ENCODE measurements around the gene RNF11.
"Not testable (repeated sequence)": the region's sequence is repeated elsewhere in the genome, so short reads cannot be mapped to it uniquely, and the experiment has no call there.

The RNF11 gene, protein sequence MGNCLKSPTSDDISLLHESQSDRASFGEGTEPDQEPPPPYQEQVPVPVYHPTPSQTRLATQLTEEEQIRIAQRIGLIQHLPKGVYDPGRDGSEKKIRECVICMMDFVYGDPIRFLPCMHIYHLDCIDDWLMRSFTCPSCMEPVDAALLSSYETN

DNA sequence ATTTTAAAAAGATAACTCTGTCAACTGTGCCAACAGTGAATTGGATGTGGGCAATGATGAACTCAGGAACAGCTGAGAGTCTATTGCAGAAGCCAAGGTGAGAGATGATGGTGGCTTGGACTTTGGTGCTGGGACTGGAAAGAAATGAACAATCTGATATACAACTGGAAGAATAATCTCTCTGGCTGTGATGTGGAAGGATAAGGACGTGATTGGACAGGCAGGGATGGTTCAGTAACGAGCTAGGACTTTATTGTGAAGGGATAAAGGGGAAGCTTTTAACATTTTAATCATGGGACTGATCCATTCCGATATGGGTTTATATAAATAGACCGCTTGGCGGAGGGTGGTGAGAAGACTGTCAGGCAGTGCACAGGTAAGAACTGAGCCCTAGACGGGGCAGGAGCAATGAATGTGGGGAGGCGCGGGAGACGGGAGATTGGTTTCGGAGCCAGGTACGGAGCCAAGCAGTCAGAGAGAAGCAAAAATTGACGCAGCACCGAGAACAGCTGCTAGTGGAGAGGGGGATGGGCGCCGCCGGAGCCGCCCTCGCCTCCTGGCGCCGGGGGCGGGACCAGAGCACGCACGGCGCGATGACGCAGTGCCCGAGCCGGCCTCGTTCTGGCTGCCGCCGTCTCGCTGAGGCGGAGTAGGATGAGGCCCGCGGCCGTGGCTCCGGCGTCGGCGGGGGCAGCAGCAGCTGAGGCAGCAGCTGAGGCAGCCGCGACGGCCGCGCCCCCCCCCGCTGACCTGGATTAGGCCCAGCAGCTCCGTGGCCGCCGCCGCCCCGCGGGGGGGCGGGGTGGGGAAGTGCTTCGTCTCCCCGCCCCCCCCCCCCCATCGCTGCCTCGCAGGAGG is at the start of gene RNF11:
TSS of gene RNF11 (plus strand) at position 601 of the 858 bp plus-strand sequence. CDS start 484 bp downstream, outside the sequence.
- DNase-seq (ENCODE audit: low spot score) = peak; percentile 73

DNA sequence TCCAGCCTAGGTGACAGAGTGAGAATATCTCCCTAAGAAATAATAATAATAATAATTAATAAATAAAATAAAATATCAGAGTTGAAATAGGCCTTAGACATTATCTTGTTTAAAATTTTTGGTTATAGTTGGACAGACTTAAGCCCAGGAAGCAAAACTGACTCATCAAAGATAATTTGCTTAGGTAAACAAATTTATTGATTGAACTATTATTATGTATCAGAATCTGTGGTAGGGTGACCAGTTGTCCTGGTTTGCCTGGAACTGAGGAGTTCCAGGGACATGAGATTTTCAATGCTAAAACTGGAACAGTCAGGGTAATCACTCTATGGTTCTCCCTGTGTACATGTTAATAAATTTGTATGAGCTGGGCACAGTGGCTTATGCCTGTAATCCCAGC is 47.8 kb upstream of the RNF11 start:
- no peak for DNase-seq (ENCODE audit: low spot score)

DNA sequence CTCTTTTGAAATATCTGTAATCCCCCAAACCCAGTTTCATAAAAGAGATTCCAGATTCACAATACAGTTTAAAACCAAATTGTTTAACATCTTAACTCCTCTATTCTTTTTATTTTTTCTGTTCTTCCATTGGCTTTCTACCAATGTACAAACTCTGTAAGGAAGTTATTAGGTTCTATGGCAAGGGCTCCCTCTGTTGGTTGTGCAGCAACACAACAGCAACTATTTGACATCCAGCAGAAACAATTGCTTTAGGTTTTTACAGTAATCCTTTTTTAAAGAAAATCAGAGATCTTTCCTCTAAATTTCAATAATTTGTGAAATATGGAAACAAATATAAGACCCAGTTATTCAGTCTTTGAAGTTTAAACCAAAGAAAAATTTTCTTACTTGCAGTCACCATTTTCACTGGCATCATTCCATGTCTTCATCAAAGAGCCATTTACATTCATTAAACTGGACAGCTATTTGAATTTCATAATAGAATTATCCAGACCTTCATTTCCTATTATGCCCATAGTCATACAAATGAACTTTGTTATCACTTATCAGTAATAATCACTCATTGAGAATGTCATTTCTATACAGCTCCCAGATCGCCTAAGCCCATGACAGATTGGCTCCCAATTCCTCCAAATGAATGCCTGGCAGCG is 46.5 kb upstream of the RNF11 start:
- DNase-seq (ENCODE audit: low spot score) = peak; percentile 42

DNA sequence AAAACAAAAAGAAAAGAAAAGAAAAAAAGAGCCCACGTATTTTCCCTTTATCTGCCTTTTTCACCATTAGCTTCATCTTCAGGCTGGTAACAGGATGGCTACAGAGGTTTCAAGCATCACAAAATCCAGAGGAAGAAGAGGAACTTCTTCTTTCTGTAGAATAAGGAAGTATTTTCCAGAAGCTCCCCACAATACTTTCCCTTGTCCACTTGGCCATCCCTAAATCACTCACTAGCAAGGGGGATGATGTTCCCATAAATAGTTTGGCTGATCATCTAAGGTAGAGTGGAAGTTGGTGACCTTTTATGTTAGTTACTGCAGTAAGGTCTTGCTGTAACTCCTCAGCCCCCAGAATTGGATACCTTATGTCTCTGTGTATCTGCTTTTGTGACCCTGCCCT is 45.1 kb upstream of the RNF11 start:
- no peak for DNase-seq (ENCODE audit: low spot score)

DNA sequence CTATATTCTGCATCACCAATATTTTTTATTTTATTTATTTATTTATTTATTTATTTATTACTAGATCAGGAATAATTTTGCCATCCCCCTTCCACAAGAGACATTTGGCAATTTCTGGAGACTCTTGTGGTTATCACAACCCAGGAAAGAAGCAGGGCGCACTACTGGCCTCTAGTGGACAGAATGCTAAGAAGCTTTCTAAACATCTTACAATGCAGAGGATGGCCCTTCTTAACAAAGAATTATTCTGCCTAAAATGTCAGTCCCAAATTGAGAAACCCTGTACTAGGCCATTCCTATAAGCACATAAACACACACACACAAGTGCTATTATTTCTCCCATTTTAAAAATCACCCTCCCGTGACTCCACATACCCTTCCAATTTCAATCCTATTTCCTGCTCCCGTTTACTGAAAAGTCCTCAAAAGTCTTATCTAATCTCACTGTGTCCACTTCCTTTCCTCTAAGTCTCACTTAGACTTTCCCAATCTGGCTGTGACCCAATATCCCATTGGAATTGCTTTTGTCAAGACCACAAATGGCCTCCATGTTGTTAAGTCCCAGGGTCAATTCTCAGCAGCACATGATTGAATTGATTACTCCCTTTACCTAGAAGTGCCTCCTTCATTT is 43.7 kb upstream of the RNF11 start:
- peak; percentile 13 for DNase-seq (ENCODE audit: low spot score)

DNA sequence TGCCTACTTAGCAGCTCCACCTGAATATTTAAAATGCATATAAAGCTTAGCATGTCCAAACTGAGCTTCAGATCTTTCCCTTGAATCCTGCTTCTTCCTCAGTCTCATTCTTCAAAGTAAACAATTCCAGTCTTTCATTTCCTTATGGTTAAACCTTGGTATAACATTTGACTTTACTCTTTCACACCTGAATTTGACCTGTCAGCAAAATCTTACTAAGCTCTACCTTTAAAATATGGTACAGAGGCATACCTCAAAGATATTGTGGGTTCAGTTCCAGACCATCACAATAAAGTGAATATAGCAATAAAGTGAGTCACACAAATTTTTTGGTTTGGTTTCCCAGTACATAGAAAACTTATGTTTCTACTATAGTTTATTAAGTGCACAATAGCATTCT is 42.5 kb upstream of the RNF11 start:
- no peak for DNase-seq (ENCODE audit: low spot score)

DNA sequence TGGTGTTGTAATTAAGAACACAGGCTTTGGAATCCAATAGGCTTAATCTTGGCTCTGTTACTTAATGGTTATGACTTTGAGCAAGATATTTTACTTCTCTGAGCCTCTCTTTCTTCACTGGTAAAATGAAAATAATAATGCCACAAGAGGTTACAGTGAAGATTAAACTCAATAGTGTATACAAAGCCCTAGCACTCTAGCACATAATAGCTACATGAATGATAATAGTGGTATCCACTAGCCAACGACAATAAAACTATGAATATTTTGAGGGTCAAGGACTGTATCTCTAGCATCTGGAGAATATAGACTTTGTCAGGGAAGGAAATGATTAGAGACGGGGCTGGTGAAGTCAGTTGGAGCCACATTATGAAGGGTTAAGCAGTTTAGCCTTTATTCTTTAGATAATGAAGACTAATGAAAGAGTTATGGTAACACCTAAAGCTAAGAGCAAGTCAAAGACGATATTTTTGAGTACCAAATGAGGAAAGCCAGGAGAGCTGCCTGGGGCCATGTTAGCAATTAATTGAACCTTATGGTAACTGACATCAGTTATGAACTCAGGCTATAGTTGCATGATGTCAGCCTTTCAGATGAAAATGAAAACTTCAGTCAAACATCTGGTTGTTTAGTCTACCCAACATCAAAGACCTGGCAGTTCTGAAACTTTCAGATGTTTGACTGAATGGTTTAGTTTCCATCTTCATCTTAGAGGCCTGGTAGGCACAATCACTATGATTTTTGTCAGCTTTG is 32.8 kb upstream of the RNF11 start:
- DNase-seq (ENCODE audit: low spot score) = no peak

DNA sequence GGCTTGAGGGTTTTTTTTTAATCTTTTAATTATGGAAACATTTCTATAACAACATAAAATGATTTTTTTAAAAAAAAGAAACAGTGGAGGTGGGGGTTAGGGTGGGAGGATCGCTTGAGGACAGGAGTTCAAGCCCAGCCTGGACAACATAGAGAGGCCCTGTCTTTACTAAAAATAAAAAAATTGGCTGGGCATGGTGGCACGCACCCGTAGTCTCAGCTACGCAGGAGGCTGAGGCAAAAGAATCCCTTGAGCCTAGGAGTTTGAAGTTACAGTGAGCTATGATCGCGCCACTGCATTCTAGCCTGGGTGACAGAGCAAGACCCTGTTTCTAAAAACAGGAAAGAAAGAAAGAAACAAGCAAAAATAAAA is 32.2 kb upstream of the RNF11 start:
- DNase-seq (ENCODE audit: low spot score) = no peak

DNA sequence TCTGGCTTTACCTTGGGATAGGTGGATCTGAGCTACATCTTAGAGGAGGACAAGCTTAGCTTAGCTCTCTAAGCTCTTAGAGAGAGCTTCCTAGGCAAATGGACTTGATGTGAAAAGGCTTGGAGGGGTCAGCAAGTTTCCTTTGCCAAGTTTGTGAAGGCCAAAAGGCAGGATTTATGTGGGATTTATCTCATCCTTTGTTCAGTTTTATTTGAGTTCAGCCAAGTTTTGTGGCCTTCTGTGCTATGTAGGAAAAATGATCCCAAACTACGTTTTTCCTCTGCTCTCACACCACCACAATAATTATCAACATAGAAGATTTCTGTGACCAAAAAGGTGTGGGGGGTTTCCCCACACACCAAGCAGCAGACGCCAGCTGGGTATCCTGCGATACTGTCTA is 26.0 kb upstream of the RNF11 start:
- no peak for DNase-seq (ENCODE audit: low spot score)

DNA sequence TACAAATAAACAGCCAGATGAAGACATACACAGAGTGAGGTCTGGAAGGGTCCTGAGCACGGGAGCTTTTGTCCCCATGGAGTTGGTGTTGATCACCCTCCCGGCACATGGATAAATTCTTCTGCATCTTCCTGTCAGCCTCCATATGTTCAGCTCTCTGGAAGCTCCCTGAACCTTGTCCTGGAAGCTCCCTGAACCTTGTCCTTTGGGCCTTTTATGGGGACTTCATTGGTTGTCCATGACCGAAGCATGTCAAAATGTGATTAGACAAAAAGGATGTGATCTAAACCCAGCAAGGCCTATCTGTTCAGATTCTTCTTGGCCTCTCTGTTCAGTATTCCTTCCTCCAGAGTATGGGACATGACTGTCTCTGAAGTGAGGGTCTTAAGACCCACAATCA is 25.4 kb upstream of the RNF11 start:
- no peak for DNase-seq (ENCODE audit: low spot score)

DNA sequence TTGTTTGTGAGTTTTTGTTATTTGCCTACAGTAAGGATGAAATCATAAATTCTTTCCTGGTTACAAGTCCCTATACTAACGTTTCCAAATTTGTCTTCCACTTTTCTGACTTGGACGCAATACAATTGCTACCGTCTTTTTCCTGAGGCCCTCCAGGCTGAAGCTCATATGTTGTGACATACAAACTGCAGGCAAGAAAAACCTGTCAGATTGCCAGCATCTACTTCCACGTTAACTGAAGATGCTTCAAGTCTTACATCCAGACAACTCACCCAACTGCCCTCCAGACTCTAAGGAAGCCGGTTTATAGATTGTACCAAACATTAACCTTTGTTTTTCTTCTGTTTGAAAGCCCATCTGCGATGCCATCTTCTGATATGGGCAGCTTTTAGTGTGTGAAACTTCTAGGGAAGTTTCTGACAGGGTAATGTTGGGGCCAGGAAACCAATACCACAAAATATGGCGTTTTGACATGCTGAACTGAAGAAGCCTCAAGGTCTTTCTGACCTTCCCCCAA is 21.4 kb upstream of the RNF11 start:
- no peak for DNase-seq (ENCODE audit: low spot score)

DNA sequence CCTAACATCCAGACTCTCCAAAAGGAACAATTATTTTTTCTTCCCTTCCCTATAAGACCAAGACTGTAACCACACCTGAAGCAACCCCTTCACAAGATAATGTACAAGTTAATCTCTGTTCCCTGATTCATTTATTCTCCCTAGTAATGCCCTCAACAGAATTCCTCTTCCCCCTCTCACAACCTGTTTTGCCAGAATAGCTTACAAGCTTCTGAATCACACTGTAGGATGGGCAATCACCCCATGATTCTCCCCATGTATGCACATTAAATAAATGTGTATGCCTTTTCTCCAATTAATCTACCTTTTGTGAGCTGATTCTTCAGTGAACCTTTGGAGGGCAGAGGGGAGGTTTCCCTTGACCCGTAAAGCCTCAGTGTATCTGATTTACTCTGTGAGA is 20.9 kb upstream of the RNF11 start:
- DNase-seq (ENCODE audit: low spot score) = no peak

DNA sequence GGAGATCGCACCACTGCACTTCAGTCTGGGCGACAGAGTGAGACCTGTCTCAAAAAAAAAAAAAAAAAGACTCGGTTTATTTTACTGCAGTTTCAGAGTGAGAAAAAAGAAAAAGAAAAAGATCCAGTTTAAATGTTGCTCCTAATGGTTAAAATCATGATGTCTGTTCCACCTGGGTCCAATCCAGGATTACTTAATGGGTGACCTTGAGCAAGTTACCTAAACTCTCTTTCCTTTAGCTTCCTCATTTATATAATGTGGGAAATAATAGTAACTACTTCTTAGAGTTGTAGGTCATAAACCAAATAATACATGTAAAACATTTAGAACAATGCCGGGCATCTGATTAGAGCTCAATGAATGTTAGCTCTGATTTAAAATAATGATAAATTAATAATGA is 19.4 kb upstream of the RNF11 start:
- no peak for DNase-seq (ENCODE audit: low spot score)

DNA sequence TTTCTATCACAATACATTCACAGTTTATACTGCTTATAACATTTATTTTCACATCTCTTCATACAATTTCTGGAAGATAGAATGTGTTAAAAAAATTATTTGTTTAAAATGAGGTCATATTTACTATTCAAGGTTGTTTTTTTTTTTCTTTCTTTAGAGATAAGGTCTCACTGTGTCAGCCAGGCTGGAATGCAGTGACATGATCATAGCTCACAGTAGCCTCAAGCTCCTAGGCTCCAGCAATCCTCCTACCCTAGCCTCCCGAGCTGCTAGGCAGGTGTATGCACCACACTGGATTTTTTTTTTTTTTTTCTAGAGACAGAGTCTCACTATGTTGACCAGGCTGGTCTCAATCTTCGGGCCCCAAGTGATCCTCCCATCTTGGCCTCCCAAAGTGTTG is 19.0 kb upstream of the RNF11 start:
- DNase-seq (ENCODE audit: low spot score) = no peak

DNA sequence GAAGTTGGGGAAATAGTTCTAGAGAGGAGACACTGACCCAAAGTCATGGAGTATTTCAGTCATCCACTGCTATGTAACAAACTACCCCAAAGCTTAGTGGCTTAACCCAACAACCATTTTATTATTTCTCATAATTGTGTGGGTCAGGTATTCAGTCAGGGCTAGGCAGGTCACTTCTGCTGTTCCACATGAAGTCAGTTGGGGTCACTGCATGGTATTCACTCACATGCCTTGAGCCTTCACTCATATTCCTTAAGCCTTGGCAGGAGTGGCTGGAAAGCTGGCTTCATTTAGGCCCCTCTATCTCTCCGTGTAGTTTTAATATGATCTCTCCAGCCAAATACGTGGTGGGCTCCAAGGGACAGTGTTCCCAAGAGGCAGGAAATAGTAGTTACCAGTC is 17.5 kb upstream of the RNF11 start:
- no peak for DNase-seq (ENCODE audit: low spot score)

DNA sequence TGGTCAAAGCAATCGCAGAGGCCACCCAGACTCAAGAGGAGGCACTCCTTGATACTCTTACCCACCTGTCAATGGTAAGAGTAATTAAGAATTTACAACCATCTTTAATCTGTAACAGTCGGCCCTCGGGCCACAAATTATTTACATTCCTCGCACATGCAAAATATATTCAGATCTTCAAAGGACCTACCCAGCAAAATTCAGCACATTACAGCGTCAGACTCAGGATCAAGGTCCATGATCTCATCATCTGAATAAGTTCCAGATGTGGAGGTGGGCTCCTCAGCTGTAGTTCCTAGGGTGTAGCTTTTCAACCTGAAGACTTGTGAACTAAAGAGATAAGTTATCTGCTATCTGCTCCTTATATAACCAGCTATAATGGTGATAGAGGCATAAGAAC is 17.1 kb upstream of the RNF11 start:
- no peak for DNase-seq (ENCODE audit: low spot score)

DNA sequence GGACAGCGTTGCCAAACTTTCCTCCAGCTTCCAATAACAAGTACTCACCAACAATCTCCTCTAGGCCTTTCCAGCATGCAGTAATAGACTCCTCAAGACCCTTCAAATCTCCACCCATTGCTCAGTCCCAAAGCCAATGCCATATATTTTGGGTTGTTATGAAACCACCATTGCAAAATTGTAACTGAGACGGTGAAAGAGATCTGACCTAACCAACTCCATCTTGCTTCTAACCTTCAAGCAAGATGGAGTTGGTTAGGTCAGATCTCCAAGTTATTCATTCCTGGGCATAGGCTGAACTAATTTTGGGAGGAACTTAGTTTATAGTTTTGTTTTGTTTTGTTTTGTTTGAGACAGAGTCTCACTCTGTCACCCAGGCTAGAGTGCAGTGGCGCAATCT is 14.5 kb upstream of the RNF11 start:
- DNase-seq (ENCODE audit: low spot score) = not testable (repeated sequence)

DNA sequence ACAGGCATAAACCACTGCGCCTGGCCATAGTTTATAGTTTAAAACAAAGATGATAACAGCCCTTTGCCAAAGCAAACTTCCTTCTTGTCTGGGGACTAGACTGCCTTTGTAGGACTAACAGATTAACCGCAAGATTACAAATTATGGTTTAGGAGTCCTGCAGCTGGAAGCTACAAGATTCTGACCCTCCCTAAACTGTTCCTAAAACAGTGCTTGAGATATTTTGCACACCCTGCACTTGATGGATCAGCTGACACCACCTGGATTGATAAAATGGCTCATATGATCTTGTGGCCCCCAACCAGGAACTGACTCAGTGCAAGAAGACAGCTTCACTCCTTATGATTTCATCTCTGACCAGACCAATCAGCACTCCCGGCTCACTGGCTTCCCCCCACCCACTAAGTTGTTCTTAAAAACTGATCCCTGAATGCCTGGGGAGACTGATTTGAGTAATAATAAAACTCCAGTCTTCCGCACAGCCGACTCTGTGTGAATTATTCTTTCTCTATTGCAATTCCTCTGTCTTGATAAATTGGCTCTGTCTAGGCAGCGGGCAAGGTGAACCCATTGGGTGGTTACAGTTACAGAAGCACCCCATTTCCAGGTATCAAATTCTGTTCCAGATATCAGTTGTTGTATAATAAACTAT is 13.8 kb upstream of the RNF11 start:
- no peak for DNase-seq (ENCODE audit: low spot score)

DNA sequence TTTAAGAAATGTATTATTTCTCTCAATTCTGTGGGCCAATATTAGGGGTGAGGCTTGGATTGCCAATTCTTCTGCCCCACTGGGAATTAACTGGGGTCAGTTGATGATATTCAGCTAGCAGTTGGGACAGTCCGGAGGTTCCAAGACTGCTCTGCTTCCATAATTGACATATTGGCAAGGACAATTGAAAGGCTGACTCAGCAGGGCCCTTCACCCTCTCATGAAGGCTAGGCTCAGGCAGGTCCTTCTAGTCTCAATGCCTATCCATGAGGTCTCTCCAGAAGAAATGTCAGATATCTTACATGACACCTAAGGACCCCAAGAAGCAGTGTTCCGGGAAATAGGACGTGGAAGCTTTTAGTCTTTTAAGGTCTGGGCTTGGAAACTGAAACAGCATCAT is 13.3 kb upstream of the RNF11 start:
- DNase-seq (ENCODE audit: low spot score) = no peak

DNA sequence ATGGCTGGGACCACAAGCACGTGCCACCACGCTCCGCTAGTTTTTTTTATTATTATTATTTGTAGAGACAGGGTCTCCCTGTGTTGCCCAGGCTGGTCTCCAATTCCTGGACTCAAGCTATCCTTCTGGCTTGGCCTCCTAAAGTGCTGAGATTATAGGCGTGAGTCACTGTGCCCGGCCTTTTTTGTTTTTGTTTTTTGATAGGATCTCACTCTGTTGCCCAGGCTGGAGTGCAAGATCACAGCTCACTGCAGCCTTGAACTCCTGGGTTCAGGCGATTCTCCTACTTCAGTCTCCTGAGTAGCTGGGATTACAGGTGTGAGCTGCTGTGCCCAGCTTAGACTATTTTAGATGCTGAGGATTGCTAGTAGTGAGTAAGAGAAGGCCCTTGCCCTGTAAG is 11.8 kb upstream of the RNF11 start:
- DNase-seq (ENCODE audit: low spot score) = no peak

DNA sequence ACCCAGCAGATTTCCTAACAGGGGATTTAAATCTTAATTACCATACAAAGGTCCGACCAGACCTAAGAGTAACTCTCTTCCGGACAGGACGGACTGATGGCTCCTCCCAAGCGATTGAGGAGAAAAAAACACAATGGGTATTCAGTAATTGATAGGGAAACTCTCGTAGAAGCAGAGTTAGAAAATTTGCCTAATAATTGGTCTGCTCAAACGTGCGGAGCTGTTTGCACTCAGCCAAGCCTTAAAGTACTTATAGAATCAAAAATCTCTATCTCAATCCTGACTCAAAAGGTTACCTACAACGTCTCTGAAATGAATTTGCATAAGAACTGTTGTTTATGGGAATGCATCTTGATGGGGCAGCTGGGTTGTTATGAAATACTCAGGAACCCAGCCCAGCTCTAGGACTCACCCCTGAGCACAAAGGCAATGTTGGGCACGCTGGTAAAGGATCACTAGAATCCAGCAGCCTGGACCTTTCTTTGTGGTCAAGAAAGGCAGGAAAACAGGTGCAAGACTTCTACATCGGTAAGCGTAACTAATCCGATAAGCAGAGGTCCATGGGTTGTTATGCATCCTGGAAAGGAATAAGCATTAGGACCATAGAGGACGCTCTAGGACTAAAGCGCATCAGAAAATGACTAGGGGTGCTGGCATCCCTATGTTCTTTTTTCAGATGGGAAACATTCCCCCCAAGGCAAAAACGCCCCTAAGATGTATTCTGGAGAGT is 8.7 kb upstream of the RNF11 start:
- not testable (repeated sequence) for DNase-seq (ENCODE audit: low spot score)

Data from HuH-7.5 (cell line).